GM18861 (cell line): ENCODE data around the gene INTS11.

ENCODE experiments used
- ATAC-seq: cut with Tn5 transposase; IDR thresholded peaks from one replicate; pipeline ENCODE4 v1.9.1; 2021; ENCODE audit not compliant: unreplicated experiment

INTS11 gene

DNA sequence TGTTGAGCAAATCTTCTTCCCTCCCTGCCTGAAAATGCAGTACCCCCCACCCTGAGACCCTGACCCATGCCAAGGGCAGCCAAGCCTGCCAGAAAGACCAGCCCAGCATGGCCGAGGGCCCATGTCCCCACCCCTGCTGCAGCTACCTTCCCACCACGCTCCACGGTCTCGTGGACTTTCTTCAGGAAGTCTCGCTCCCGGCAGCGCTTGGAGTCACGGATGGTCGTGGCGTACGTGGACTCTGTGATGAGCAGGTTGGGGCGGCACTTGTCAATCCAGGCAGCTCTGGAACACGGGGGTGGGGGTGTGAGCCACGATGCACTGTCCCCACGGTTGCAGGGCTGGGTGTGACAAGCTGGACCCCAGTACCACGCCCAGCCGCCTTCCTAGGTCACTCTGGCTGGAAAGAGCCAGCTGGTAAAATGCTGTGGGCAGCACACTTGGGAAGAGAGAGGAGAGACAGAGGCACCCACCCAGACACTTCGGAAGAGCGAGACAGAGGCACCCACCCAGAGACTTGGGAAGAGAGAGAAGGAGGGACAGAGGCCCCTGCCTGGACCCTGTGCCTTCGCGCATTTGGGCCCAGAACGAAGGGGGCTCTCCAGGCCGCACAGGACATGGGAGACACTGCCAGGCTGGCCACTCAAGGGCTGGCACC is 9.7 kb downstream of the INTS11 start:
- ATAC-seq: no peak

DNA sequence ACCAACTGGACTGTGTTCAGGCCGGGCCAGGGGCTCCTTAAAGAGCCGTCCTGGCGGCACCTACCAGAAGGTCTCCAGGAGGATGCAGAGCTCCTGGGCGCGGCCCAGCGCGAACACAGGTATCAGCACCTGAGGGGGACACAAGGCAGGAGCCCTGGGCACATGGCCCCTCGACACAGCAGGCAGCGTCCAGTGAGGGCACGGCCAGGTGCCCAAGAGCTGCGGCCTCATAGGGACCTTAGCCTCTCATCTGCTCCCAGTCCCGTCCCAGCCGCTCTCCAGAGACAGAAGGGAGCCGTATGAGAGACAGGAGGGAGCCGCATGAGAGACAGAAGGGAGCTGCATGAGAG is 10.2 kb downstream of the INTS11 start:
- no peak for ATAC-seq

- no peak for ATAC-seq
These were observed 10.8 kb downstream of the INTS11 start for GRCh38 chr1:1313500-1314236.

DNA sequence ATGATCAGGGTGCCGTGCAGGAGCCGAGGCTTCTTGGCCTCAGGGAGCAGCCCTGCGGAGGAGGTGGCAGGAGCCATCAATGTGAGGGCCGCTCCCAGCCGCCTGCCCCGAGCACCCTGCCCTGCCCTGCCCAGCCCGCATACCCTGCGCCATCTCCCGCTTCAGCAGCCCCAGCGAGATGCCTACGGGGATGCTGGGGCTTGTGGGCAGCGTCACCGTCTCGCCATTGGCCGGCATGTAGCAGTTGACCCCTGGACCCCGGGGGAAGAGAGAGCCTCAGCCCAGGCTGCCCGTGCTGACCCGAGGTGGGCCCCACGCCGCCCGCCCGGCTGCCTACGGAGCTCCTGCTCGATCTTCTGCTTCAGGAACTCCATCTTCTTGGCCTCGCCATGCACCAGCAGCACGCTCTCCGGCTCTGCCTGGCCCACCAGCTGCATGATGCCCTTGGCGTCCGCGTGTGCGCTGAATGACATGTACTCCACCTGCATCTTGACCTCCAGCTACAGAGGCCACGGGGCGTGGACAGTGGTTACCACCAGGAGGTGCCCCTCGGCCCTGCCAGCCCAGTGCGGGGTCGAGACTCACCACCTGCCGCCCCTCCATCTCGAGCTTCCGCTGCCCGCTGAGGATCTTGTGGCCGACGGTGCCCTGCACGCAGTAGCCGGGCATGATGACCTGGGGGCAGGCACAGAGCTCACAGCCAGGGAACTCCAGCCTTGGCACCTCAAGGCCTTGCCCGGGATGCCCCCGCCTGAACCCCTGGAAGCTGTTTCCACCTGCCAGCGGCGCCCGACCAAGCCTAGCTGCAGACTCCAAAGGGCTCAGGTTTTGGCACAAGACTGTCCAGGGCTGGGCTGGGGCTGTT is 11.8 kb downstream of the INTS11 start:
- ATAC-seq: no peak

DNA sequence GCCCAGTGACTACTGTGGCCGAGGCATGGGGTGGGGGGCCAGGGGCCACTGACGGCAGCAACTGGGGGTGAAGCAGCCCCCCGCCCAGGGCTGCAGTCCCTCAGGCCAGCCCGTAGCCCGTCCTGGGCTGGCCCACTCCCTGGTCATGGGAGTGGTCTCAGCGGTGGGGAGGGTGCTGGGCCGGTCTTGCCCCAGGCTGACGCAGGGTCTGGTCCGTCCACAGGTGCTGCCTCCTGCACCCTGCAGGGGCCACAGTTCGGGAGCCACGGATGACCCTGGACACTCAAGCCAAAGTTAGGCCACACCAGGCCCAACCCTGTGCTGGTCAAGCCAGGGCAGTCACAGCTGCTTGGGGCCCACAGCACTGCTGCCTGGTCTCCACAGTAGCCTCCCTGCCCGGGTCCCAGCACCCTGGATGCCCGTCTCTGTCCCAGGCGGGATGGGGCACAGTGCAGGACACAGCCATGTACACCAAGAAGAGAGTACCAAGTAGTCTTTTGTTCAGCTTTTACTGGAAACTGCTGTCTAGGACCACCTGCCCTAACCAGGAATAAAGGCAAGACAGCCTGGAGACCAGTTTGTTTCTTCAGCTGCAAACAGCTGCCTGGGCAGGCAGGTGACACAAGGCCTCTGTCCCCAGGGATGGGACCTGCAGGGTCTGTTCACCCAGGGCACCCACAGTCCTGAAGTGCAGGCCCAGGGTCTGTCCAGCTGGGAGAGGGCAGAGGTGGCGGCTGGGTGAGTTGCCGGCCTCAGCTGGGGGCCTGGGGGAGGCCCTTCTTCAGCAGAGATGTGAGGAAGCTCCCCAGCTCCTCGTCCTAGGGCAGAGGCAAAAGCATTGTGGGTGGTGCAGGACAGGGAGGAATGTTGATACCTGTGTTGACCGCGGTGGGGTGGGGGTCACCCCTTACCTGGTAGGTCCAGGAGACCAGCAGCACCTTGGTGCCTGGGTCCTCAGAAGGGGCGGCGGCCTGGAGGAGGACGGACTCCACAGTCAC is 13.1 kb downstream of the INTS11 start:
- ATAC-seq: no peak

GRCh38 chr1:1310476-1311053 is 13.9 kb downstream of the INTS11 start:
- ATAC-seq: no peak

GRCh38 chr1:1310109-1310385 is 14.4 kb downstream of the INTS11 start:
- ATAC-seq: no peak

GRCh38 chr1:1309251-1310108 is 15.0 kb downstream of the INTS11 start:
- no peak for ATAC-seq

- no peak for ATAC-seq
These were observed 15.7 kb downstream of the INTS11 start for GRCh38 chr1:1308756-1309250.

- ATAC-seq: peak; percentile 37
These were observed 16.3 kb downstream of the INTS11 start, which contains the start of the genes ACAP3 and PUSL1 for GRCh38 chr1:1307923-1308755. Gene ACAP3, minus strand, starts transcription at chr1:1307930. Its CDS starts 115 bp downstream, at chr1:1307815. Gene PUSL1, plus strand, starts transcription at chr1:1308597. Its CDS starts 47 bp downstream, at chr1:1308644.

- ATAC-seq: peak; percentile 10
These were observed 17.1 kb downstream of the INTS11 start for GRCh38 chr1:1307261-1307922.

- ATAC-seq: no peak
These were observed 17.7 kb downstream of the INTS11 start for GRCh38 chr1:1306661-1307260.

GRCh38 chr1:1306070-1306660 is 18.3 kb downstream of the INTS11 start:
- no peak for ATAC-seq

GRCh38 chr1:1305300-1306069 is 19.0 kb downstream of the INTS11 start:
- ATAC-seq: peak; percentile 27

DNA sequence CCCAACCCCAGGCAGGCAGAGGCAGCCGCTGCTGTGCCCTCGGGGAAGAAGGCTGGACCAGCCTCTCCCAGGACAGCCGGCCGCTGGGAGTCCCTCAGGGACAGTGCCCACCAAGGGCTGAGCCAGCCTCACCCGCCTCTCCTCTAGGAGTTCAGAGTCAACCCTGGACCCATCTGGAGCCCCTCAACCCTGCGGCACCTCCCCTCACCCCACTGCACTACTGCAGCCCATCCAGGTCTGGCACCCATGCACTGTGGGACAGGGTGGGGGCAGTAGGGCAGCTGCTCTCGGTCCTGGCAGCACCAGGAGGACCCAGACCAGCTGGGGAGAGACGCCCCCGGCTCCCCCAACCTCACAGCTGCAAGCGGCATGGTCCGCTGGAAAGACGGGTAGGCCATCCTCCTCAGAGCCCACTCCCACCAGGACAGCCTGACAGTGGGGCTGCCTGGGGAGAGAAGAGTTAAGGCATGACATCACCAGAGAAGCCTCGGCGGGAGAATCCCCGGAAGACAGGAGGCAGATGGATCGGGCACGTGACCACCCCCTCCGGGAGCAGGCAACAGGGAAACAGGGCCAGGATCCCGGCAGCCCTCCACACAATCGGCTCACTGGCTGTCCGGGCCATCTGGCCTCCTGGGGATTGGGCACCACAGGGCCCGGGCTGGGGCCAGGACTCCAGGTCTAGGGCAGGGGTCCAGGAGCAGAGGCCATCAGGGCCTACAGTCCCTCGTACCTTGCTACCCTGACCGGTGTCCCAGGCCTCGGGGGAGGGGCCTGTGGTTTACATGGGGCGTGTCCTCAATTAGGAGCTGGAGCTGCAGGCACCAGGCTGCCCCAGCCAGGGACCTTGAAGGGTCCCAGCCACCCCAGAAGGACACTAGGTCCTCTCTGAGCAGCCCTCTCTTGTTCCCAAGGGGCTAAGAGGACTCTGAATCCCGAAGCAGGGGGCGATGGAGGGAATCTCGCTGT is 19.8 kb downstream of the INTS11 start:
- no peak for ATAC-seq
